ENCODE results near the gene SYT14.

The SYT14 gene

DNA sequence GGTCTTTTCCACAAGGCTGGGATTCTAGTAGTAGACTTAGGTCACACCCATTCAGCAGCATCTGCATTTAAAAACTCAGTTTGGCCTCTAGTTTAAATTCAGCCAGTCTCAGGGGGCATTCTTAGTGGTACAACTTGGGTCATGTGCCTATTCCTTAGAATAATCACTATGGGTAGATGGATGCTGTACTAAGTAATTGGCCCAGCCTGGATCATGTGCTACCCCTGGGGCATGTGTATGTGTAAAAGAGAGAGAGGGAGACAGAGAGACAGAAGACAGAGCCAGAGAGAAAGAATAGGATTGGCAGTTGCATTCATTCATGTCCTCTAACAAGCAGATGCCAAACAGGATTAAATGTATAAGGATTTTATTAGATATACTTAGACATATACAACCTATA is 13.6 kb upstream of the SYT14 start:
- no peak overlapping the region for H3K9ac ChIP-seq (ENCODE audit: low read depth, low read length)
- no peaks in the 10 kb centered on the region for H3K79me2 ChIP-seq (ENCODE audit: insufficient read depth, low read length)
- H2AFZ ChIP-seq (ENCODE audit: low read depth, low read length), result no peak overlapping the region
- H3K4me3 ChIP-seq (ENCODE audit: low read depth in 1 of 2, low read length in 2 of 2), result no peak overlapping the region
- H3K4me2 ChIP-seq (ENCODE audit: insufficient read depth, low read length), result no peak overlapping the region
- no peak for ATAC-seq (ENCODE audit: insufficient read depth, low read depth)
- no peaks in the 10 kb centered on the region for H3K36me3 ChIP-seq (ENCODE audit: insufficient read depth, low read length)
- H3K27me3 ChIP-seq (ENCODE audit: insufficient read depth, low read length, poor library complexity), result peaks cover 2% of the 10 kb centered on the region
- no peaks in the 10 kb centered on the region for H3K9me3 ChIP-seq (ENCODE audit: insufficient read depth, low read length, severe bottlenecking)
- H3K27ac ChIP-seq (ENCODE audit: low read length), result no peak overlapping the region
- H3K4me1 ChIP-seq (ENCODE audit: insufficient read depth, low read length), result no peaks in the 10 kb centered on the region
- H4K20me1 ChIP-seq (ENCODE audit: insufficient read depth, low read length), result no peaks in the 10 kb centered on the region
- DNase-seq, result no peak
- TF ChIP-seq EZH2 (IDR thresholded peaks at IDR 0.05; ENCODE audit: borderline replicate concordance, low read depth, low read length, severe bottlenecking) (no peak), CTCF (IDR thresholded peaks at IDR 0.05; ENCODE audit: borderline replicate concordance, extremely low read depth, low read length, poor library complexity, severe bottlenecking) (no peak)

DNA sequence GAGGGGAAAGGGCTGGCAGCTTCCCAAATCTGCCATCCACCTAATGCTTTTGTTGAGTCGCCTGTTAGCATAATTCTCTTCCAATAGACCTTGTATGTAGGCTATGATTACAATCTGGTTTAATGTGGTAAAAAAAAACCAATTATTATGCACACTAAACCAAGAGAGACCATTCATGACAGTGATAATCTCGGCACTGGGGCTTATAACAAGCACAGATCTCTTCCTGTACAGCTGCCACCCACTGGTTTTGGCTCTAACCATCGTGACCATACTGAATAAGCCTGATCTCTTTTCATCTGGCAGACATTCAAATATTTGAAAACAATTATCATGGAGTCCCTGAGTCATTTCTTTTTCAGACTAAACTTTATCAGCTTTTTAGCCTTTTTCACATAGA is 12.0 kb upstream of the SYT14 start:
- no peaks in the 10 kb centered on the region for H3K79me2 ChIP-seq (ENCODE audit: insufficient read depth, low read length)
- H3K27ac ChIP-seq (ENCODE audit: low read length), result no peak overlapping the region
- H3K9ac ChIP-seq (ENCODE audit: low read depth, low read length), result no peak overlapping the region
- H3K4me2 ChIP-seq (ENCODE audit: insufficient read depth, low read length), result no peak overlapping the region
- ATAC-seq (ENCODE audit: insufficient read depth, low read depth), result no peak
- H4K20me1 ChIP-seq (ENCODE audit: insufficient read depth, low read length), result no peaks in the 10 kb centered on the region
- no peaks in the 10 kb centered on the region for H3K4me1 ChIP-seq (ENCODE audit: insufficient read depth, low read length)
- peaks cover 2% of the 10 kb centered on the region for H3K27me3 ChIP-seq (ENCODE audit: insufficient read depth, low read length, poor library complexity)
- H3K4me3 ChIP-seq (ENCODE audit: low read depth in 1 of 2, low read length in 2 of 2), result no peak overlapping the region
- no peak for TF ChIP-seq EZH2 (IDR thresholded peaks at IDR 0.05; ENCODE audit: borderline replicate concordance, low read depth, low read length, severe bottlenecking)
- H3K9me3 ChIP-seq (ENCODE audit: insufficient read depth, low read length, severe bottlenecking), result no peaks in the 10 kb centered on the region
- no peaks in the 10 kb centered on the region for H3K36me3 ChIP-seq (ENCODE audit: insufficient read depth, low read length)
- DNase-seq, result no peak
- no peak overlapping the region for H2AFZ ChIP-seq (ENCODE audit: low read depth, low read length)

DNA sequence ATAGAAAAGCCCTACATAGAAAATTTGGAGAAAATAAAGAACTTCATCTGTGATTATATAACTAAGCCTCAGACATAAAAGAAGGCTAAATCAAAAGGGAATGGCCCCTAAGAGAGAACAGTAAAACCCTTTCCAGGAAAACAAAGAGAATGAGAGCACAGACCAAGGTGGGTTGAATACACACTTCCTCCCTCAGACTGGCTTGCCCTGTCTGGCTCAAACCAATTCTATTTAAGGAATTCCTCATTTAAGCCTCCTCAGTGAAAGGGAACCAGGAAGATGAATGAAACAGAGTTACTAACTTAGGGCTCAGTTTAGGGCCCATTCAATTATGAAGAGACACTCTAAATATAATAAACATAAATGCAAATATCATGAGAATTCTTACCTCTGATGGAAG is 10.6 kb upstream of the SYT14 start:
- H3K9ac ChIP-seq (ENCODE audit: low read depth, low read length), result no peak overlapping the region
- DNase-seq, result no peak

DNA sequence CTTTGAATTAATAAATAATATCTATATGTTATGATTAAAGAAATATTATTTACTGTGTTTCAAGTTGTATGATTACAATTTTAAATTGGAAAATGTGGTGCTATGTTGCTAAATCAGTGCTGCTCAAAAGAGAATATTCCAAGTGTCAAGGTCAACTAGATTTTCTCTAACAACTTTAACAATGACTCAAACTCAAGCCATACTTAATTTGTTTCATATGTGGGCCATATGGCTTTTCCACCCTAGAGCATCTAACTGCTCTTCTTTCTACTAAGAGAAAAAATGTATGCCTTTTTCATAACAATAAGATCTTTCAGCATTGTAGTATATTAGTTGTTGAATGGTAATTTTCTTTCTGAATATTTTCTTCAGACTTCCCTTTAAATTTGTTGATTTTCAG is 8.3 kb upstream of the SYT14 start:
- no peaks in the 10 kb centered on the region for H3K36me3 ChIP-seq (ENCODE audit: insufficient read depth, low read length)
- DNase-seq (no peak), ATAC-seq (ENCODE audit: insufficient read depth, low read depth) (no peak)
- peaks cover 1% of the 10 kb centered on the region for H3K27me3 ChIP-seq (ENCODE audit: insufficient read depth, low read length, poor library complexity)
- no peak overlapping the region for H3K9ac ChIP-seq (ENCODE audit: low read depth, low read length)
- TF ChIP-seq EZH2 (IDR thresholded peaks at IDR 0.05; ENCODE audit: borderline replicate concordance, low read depth, low read length, severe bottlenecking) (no peak), CTCF (IDR thresholded peaks at IDR 0.05; ENCODE audit: borderline replicate concordance, extremely low read depth, low read length, poor library complexity, severe bottlenecking) (no peak)
- no peaks in the 10 kb centered on the region for H4K20me1 ChIP-seq (ENCODE audit: insufficient read depth, low read length)
- H3K79me2 ChIP-seq (ENCODE audit: insufficient read depth, low read length), result no peaks in the 10 kb centered on the region
- H3K27ac ChIP-seq (ENCODE audit: low read length), result no peak overlapping the region
- no peak overlapping the region for H2AFZ ChIP-seq (ENCODE audit: low read depth, low read length)
- no peak overlapping the region for H3K4me2 ChIP-seq (ENCODE audit: insufficient read depth, low read length)
- no peaks in the 10 kb centered on the region for H3K4me1 ChIP-seq (ENCODE audit: insufficient read depth, low read length)
- H3K9me3 ChIP-seq (ENCODE audit: insufficient read depth, low read length, severe bottlenecking), result no peaks in the 10 kb centered on the region
- no peak overlapping the region for H3K4me3 ChIP-seq (ENCODE audit: low read depth in 1 of 2, low read length in 2 of 2)

More for the DNA sequence above, 10.6 kb upstream of the SYT14 start:
- H3K4me2 ChIP-seq (ENCODE audit: insufficient read depth, low read length), result no peak overlapping the region
- no peaks in the 10 kb centered on the region for H3K9me3 ChIP-seq (ENCODE audit: insufficient read depth, low read length, severe bottlenecking)
- no peak overlapping the region for H3K4me3 ChIP-seq (ENCODE audit: low read depth in 1 of 2, low read length in 2 of 2)
- no peaks in the 10 kb centered on the region for H3K4me1 ChIP-seq (ENCODE audit: insufficient read depth, low read length)
- no peak overlapping the region for H3K27ac ChIP-seq (ENCODE audit: low read length)
- H3K27me3 ChIP-seq (ENCODE audit: insufficient read depth, low read length, poor library complexity), result peaks cover 2% of the 10 kb centered on the region
- ATAC-seq (ENCODE audit: insufficient read depth, low read depth), result no peak
- H2AFZ ChIP-seq (ENCODE audit: low read depth, low read length), result no peak overlapping the region
- H3K79me2 ChIP-seq (ENCODE audit: insufficient read depth, low read length), result no peaks in the 10 kb centered on the region
- TF ChIP-seq EZH2 (IDR thresholded peaks at IDR 0.05; ENCODE audit: borderline replicate concordance, low read depth, low read length, severe bottlenecking), result no peak
- no peak for TF ChIP-seq CTCF (IDR thresholded peaks at IDR 0.05; ENCODE audit: borderline replicate concordance, extremely low read depth, low read length, poor library complexity, severe bottlenecking)
- H4K20me1 ChIP-seq (ENCODE audit: insufficient read depth, low read length), result no peaks in the 10 kb centered on the region
- no peaks in the 10 kb centered on the region for H3K36me3 ChIP-seq (ENCODE audit: insufficient read depth, low read length)
